SIG-M5 (cell line): Measurements from ENCODE around the gene MYADM.
"Not testable (repeated sequence)": the region's sequence is repeated elsewhere in the genome, so short reads cannot be mapped to it uniquely, and the experiment has no call there.

Experiments
- DNase-seq: peaks from one replicate; lab custom pipeline; 2025; lab: John Stamatoyannopoulos, UW

Gene MYADM

GRCh38 chr19:53868892-53869804 is 1.5 kb downstream of the MYADM start:
- peak; percentile 44 for DNase-seq

DNA sequence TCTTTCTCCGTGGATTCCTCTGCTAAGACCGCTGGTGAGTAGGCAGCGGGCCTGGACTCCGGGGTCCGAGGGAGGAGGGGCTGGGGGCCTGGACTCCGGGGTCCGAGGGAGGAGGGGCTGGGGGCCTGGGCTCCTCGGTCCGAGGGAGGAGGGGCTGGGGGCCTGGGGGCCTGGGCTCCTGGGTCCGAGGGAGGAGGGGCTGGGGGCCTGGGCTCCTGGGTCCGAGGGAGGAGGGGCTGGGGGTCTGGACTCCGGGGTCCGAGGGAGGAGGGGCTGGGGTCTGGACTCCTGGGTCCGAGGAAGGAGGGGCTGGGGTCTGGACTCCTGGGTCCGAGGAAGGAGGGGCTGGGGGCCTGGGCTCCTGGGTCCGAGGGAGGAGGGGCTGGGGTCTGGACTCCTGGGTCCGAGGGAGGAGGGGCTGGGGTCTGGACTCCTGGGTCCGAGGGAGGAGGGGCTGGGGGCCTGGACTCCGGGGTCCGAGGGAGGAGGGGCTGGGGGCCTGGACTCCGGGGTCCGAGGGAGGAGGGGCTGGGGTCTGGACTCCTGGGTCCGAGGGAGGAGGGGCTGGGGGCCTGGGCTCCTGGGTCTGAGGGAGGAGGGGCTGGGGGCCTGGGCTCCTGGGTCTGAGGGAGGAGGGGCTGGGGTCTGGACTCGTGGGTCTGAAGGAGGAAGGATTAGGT is 2.3 kb downstream of the MYADM start:
- not testable (repeated sequence) for DNase-seq

DNA sequence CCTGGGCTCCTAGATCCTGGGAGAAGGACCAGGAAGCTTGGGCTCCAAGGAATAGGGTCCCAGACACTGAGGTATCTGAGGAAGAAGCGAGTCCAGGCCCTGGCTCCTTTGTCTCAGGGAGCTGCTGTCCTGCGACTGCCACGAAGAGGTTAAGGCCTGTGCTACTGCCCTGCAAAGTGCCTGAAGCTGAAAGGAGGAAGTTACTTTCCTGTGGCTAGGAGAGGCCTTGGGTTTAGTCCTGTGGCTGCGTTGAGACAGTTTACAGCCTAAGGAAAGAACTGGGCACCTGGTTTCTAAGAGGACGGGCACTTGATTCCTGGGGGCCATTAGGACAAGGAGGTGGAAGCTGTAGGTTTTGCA is 2.8 kb downstream of the MYADM start:
- DNase-seq: peak; percentile 60

GRCh38 chr19:53871454-53871853 is 3.8 kb downstream of the MYADM start:
- no peak for DNase-seq

GRCh38 chr19:53872762-53873161 is 5.1 kb downstream of the MYADM start:
- no peak for DNase-seq

DNA sequence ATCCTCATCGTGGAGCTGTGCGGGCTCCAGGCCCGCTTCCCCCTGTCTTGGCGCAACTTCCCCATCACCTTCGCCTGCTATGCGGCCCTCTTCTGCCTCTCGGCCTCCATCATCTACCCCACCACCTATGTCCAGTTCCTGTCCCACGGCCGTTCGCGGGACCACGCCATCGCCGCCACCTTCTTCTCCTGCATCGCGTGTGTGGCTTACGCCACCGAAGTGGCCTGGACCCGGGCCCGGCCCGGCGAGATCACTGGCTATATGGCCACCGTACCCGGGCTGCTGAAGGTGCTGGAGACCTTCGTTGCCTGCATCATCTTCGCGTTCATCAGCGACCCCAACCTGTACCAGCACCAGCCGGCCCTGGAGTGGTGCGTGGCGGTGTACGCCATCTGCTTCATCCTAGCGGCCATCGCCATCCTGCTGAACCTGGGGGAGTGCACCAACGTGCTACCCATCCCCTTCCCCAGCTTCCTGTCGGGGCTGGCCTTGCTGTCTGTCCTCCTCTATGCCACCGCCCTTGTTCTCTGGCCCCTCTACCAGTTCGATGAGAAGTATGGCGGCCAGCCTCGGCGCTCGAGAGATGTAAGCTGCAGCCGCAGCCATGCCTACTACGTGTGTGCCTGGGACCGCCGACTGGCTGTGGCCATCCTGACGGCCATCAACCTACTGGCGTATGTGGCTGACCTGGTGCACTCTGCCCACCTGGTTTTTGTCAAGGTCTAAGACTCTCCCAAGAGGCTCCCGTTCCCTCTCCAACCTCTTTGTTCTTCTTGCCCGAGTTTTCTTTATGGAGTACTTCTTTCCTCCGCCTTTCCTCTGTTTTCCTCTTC is 6.3 kb downstream of the MYADM start:
- DNase-seq: no peak

DNA sequence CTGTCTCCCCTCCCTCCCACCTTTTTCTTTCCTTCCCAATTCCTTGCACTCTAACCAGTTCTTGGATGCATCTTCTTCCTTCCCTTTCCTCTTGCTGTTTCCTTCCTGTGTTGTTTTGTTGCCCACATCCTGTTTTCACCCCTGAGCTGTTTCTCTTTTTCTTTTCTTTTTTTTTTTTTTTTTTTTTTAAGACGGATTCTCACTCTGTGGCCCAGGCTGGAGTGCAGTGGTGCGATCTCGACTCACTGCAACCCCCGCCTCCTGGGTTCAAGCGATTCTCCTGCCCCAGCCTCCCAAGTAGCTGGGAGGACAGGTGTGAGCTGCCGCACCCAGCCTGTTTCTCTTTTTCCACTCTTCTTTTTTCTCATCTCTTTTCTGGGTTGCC is 6.9 kb downstream of the MYADM start:
- DNase-seq: no peak

DNA sequence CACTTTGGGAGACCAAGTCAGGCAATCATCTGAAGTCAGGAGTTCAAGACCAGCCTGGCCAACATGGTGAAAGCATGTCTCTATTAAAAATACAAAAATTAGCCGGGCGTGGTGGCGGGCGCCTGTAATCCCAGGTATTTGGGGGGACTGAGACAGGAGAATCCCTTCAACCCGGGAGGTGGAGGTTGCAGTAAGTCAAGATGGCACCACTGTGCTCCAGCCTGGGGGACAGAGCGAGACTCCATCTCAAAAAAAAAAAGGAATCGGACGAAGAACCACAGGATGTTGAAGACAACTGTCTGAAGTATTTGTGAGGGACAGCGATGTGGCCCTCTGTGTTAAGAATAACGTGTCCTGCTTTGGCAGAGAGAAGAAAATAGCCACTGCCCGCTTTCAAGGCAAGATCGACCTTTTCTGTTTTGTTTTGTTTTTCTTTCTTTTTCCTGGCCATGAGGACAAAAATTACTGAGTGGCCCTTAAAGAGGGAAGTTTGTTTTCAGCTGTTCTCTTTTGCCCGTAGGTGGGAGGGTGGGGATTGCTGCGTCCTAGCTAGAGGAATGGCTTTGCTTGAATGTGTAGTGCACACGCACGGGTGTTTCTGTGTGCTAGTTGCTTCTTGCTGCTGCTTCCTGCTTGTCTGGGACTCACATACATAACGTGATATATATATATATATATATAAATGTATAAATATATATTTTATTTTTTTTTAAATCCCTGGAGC is 8.1 kb downstream of the MYADM start:
- DNase-seq: no peak

GRCh38 chr19:53876651-53877224 is 9.1 kb downstream of the MYADM start:
- no peak for DNase-seq

GRCh38 chr19:53877361-53877766 is 9.7 kb downstream of the MYADM start:
- no peak for DNase-seq

DNA sequence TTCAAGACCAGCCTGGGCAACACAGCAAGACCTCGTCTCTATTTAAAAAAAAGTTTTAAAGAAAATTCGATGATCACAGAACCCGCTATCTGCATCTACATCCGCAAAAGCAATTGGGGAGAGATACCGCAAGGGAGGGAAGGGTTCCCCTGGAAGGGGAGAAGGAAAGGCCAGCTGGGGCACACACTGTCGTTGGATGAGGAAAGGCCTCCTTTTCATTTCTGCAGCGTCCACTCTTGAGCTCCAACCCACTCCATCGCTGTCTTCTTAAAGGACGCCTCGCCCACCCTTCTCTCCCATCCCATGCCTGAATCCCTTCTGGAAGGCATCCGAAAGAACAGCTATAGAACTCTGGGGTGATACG is 11.1 kb downstream of the MYADM start:
- DNase-seq: no peak

GRCh38 chr19:53879140-53880081 is 11.7 kb downstream of the MYADM start:
- no peak for DNase-seq

DNA sequence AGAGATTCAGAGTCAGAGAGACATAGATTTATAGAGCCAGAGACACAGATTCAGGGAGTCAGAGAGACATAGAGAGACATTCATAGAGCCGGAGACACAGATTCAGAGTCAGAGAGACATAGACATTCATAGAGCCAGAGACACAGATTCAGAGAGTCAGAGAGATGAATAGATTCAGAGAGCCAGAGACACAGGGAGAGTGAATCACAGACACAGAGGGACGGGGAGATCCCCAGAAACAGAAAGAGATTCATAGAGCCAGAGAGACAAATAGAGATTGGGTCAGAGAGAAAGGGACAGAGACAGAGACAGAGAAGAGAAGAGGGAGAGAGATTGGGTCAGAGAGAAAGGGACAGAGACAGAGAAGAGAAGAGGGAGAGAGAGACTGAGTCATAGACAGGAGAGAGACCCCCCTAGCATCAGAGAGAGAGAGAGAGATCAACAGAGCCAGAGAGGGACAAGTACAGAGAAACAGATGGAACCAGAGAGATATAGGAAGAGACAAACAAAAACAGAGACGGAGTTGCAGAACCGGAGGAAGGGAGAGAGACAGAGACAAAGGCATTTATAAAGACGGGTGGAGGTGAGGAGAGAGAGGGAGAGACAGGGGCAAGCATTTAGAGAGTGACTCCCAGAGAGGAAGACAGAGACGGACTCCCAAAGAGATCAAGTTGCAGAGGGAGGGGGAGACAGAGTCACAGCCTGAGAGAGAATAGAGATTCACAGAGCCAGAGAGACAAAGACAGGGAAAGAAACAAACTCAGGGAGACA is 13.2 kb downstream of the MYADM start:
- no peak for DNase-seq

GRCh38 chr19:53881482-53882390 is 14.1 kb downstream of the MYADM start, which contains the start of gene PRKCG:
TSS of gene PRKCG (plus strand) at chr19:53882197. CDS start at chr19:53882495, 298 bp downstream.
- DNase-seq: no peak

GRCh38 chr19:53882391-53883050 is 14.8 kb downstream of the MYADM start:
- DNase-seq: no peak

DNA sequence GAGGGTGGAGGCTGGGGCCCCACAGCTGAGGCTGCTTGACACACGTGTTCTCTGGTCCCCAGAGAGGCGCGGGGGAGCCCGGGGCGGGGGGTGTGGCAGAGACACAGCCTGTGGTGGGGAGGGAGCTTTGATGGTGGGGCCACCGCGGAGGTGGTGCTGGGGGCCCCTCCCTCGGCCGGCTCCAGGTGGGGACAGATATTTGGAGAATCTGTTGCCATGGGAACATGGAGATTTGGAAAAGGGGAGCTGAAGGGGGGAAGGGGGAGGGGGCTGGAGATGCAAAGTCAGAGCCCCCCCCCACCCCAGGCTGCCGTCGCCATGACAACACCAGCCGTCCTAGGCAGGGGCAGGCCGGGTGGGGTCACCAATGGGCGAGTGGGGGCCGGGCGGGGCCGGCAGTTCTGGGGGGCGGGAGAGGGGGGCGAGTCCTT is 15.6 kb downstream of the MYADM start:
- DNase-seq: no peak

- no peak for DNase-seq
These were observed 16.1 kb downstream of the MYADM start for GRCh38 chr19:53883741-53884140.

DNA sequence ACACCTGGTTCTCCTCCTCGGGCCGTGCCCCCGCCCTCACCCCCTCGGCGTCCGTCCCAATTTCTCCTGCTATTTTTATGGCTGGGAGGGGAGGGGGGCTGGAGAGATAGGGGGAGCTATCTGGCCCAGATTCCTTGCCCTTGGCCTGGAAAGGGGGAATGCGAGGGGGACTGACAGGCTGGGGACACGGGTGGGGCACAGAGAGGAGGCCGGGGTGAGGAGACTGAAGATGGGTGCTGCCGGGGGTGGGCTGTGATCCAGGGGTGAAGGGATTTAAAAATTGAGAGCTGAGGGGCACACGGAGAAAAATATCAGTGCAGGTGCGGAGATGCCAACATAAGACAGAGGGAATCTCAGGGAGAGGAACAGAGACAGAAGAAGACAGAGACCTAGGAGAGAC is 16.6 kb downstream of the MYADM start:
- DNase-seq: no peak
